Suprapubic skin (tissue), 4 donors: ENCODE data around the gene ABCA6.

ENCODE experiments used
- CTCF ChIP-seq, 2 donors: fragments of 200-600 bp in 1 of 2; fragments of 450-650 bp in 1 of 2; sonication (generic) in 1 of 2; IDR thresholded peaks; one replicate each; pipeline ENCODE4 v1.5.1; 2016 to 2019; ENCODE audit warnings: antibody characterized with exemption in 2 of 2, mild to moderate bottlenecking in 1 of 2, moderate library complexity in 1 of 2
- EP300 ChIP-seq: sonication (generic); formaldehyde crosslinking; IDR thresholded peaks from one replicate; pipeline ENCODE4 v1.6.1; 2017; ENCODE audit warnings: antibody characterized with exemption
- POLR2A ChIP-seq, 2 donors: fragments of 450-650 bp; IDR thresholded peaks; one replicate each; pipeline ENCODE4 v1.6.1; 2017; ENCODE audit warnings: antibody characterized with exemption in 2 of 2, mild to moderate bottlenecking in 2 of 2, moderate library complexity in 2 of 2
- POLR2AphosphoS5 ChIP-seq, 3 donors: sonication (generic); formaldehyde crosslinking; IDR thresholded peaks; one replicate each; pipeline ENCODE4 v1.6.1; 2017; ENCODE audit warnings: antibody characterized with exemption in 3 of 3

GRCh38 chr17:69030169-69030568, 111.5 kb downstream of the ABCA6 start:
- no peak for TF ChIP-seq CTCF (IDR thresholded peaks at IDR 0.05)
- no peak for TF ChIP-seq POLR2A (IDR thresholded peaks at IDR 0.05)
- no peak for TF ChIP-seq EP300
- TF ChIP-seq POLR2AphosphoS5 (IDR thresholded peaks at IDR 0.05): no peak
